ENCODE data around the gene DUOXA1. TPM values are rescaled to one million over a fixed set of nuclear protein-coding genes. Genes with fewer than 3 reads are reported as not detected.

The DUOXA1 gene
- total RNA-seq, 1 experiment from 2014 or later: 0.09 TPM

- Mint-ChIP-seq H3K9me3 (no peaks in the 10 kb centered on the region), H3K36me3 (no peaks in the 10 kb centered on the region), H3K4me3 (peak overlapping the region; percentile 57)
Measured at GRCh38 chr15:45167631-45168205, 38.0 kb upstream of the DUOXA1 start.

DNA sequence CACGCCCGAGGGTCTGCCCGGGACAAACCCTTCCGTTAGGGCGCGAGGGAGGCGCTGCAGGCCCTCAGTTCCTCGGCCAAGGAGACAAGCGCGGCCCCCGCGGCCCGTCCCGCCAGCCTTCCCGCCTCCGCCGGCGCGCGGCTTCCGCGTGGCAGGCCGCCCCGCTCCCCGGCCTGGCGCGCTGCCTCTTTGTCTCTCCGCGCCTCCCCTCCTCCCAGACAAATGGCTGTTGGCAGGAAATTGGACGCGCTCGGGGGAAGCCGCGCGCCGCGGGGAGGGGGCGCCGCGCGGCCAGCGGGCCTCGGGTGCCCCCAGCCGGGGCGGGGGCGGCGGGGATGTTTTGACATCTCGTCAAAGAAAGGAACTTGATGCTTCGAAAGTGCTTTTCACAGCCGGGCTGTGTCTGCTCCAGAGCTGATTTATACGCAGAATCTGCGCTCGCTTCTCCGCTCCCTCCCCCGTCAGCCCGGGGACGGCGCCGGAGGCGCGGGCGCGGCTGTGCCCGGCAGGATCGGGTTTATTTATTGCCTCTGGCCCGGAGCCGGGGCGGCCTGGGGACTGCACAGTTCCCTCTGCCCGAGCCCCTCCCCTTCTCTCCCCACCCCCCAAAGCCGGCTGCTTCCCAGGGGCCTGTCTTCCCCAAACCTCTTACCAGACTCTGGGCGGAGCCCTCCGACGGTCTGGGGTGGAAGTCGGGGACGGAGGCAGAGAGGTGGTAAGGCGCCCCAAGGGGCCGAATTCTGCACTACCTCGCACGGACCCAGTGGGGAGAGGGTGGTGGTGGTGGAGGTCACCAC lies 37.4 kb upstream of the DUOXA1 start:
- Mint-ChIP-seq H3K4me1 (peaks cover 54% of the 10 kb centered on the region), H3K4me3 (peak overlapping the region; percentile 57), H3K27ac (no peak overlapping the region), H3K27me3 (ENCODE audit: low read depth) (peaks cover 1% of the 10 kb centered on the region), H3K9me3 (no peaks in the 10 kb centered on the region), H3K36me3 (no peaks in the 10 kb centered on the region)
- DNase-seq (ENCODE audit: low spot score) (peak; percentile 90), ATAC-seq (peak; percentile 81)
- POLR2A ChIA-PET: interaction anchor here (1.3 to 3.6 kb wide), 5 partner anchors 17 to 235 kb away, joined by 4 to 23 read pairs (median 5); partner anchors contain the start of gene SHF
- CTCF ChIA-PET: interaction anchor here (0.7 to 2.6 kb wide), 20 partner anchors 9 to 235 kb away, joined by 3 to 21 read pairs (median 5); partner anchors contain the start of genes DUOX2 and SHF
- TF ChIP-seq PRRX2 (CRISPR knock-in tag; IDR thresholded peaks at IDR 0.05): peak; percentile 71; the same call in 1 of the 2 replicates
- TF ChIP-seq, protein P1, sequence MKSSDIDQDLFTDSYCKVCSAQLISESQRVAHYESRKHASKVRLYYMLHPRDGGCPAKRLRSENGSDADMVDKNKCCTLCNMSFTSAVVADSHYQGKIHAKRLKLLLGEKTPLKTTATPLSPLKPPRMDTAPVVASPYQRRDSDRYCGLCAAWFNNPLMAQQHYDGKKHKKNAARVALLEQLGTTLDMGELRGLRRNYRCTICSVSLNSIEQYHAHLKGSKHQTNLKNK (CRISPR knock-in tag; IDR thresholded peaks at IDR 0.05): no peak; the same call in 1 of the 2 replicates
- TF ChIP-seq ZNF416 (CRISPR knock-in tag; IDR thresholded peaks at IDR 0.05): peak; percentile 85
- no peak for TF ChIP-seq OVOL2 (CRISPR knock-in tag; IDR thresholded peaks at IDR 0.05; ENCODE audit: borderline replicate concordance)
- TF ChIP-seq ELF4 (CRISPR knock-in tag; IDR thresholded peaks at IDR 0.05; ENCODE audit: low read depth): no peak
- no peak for TF ChIP-seq ARID4B (CRISPR knock-in tag; IDR thresholded peaks at IDR 0.05; ENCODE audit: borderline replicate concordance)
- TF ChIP-seq, protein P2, sequence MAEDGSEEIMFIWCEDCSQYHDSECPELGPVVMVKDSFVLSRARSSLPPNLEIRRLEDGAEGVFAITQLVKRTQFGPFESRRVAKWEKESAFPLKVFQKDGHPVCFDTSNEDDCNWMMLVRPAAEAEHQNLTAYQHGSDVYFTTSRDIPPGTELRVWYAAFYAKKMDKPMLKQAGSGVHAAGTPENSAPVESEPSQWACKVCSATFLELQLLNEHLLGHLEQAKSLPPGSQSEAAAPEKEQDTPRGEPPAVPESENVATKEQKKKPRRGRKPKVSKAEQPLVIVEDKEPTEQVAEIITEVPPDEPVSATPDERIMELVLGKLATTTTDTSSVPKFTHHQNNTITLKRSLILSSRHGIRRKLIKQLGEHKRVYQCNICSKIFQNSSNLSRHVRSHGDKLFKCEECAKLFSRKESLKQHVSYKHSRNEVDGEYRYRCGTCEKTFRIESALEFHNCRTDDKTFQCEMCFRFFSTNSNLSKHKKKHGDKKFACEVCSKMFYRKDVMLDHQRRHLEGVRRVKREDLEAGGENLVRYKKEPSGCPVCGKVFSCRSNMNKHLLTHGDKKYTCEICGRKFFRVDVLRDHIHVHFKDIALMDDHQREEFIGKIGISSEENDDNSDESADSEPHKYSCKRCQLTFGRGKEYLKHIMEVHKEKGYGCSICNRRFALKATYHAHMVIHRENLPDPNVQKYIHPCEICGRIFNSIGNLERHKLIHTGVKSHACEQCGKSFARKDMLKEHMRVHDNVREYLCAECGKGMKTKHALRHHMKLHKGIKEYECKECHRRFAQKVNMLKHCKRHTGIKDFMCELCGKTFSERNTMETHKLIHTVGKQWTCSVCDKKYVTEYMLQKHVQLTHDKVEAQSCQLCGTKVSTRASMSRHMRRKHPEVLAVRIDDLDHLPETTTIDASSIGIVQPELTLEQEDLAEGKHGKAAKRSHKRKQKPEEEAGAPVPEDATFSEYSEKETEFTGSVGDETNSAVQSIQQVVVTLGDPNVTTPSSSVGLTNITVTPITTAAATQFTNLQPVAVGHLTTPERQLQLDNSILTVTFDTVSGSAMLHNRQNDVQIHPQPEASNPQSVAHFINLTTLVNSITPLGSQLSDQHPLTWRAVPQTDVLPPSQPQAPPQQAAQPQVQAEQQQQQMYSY (CRISPR knock-in tag; IDR thresholded peaks at IDR 0.05): peak; percentile 35; the same call in 1 of the 2 replicates
- no peak for TF ChIP-seq ATF2 (CRISPR knock-in tag; IDR thresholded peaks at IDR 0.05; ENCODE audit: borderline replicate concordance, low read depth)
- TF ChIP-seq IRF2 (CRISPR knock-in tag; IDR thresholded peaks at IDR 0.05; ENCODE audit: borderline replicate concordance, low read depth): no peak
- TF ChIP-seq ESRRA (CRISPR knock-in tag; IDR thresholded peaks at IDR 0.05; ENCODE audit: borderline replicate concordance): no peak
- TF ChIP-seq CREB1 (CRISPR knock-in tag; IDR thresholded peaks at IDR 0.05): no peak
- TF ChIP-seq TEAD4 (CRISPR knock-in tag; IDR thresholded peaks at IDR 0.05): no peak
- TF ChIP-seq, protein P3, sequence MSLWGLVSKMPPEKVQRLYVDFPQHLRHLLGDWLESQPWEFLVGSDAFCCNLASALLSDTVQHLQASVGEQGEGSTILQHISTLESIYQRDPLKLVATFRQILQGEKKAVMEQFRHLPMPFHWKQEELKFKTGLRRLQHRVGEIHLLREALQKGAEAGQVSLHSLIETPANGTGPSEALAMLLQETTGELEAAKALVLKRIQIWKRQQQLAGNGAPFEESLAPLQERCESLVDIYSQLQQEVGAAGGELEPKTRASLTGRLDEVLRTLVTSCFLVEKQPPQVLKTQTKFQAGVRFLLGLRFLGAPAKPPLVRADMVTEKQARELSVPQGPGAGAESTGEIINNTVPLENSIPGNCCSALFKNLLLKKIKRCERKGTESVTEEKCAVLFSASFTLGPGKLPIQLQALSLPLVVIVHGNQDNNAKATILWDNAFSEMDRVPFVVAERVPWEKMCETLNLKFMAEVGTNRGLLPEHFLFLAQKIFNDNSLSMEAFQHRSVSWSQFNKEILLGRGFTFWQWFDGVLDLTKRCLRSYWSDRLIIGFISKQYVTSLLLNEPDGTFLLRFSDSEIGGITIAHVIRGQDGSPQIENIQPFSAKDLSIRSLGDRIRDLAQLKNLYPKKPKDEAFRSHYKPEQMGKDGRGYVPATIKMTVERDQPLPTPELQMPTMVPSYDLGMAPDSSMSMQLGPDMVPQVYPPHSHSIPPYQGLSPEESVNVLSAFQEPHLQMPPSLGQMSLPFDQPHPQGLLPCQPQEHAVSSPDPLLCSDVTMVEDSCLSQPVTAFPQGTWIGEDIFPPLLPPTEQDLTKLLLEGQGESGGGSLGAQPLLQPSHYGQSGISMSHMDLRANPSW (CRISPR knock-in tag; conservative IDR thresholded peaks at IDR 0.05; ENCODE audit: low read depth): no peak

More at GRCh38 chr15:45167631-45168205, 38.0 kb upstream of the DUOXA1 start:
- ChIA-PET POLR2A (interaction anchor here (1.3 to 3.6 kb wide), 5 partner anchors 16 to 234 kb away, joined by 4 to 23 read pairs (median 5); partner anchors contain the start of gene SHF), CTCF (interaction anchor here (0.7 to 2.6 kb wide), 21 partner anchors 9 to 235 kb away, joined by 3 to 21 read pairs (median 5); partner anchors contain the start of genes DUOX2 and SHF)
- Mint-ChIP-seq H3K4me1 (peaks cover 54% of the 10 kb centered on the region), H3K27ac (no peak overlapping the region; the same call in none of the 2 replicates), H3K27me3 (ENCODE audit: low read depth) (no peaks in the 10 kb centered on the region; the same call in 1 of the 2 replicates)
- TF ChIP-seq ZNF138 (CRISPR knock-in tag; conservative IDR thresholded peaks at IDR 0.05): no peak
- TF ChIP-seq, protein P4, sequence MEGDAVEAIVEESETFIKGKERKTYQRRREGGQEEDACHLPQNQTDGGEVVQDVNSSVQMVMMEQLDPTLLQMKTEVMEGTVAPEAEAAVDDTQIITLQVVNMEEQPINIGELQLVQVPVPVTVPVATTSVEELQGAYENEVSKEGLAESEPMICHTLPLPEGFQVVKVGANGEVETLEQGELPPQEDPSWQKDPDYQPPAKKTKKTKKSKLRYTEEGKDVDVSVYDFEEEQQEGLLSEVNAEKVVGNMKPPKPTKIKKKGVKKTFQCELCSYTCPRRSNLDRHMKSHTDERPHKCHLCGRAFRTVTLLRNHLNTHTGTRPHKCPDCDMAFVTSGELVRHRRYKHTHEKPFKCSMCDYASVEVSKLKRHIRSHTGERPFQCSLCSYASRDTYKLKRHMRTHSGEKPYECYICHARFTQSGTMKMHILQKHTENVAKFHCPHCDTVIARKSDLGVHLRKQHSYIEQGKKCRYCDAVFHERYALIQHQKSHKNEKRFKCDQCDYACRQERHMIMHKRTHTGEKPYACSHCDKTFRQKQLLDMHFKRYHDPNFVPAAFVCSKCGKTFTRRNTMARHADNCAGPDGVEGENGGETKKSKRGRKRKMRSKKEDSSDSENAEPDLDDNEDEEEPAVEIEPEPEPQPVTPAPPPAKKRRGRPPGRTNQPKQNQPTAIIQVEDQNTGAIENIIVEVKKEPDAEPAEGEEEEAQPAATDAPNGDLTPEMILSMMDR (IDR thresholded peaks at IDR 0.05): peak; percentile 8; the same call in 1 of the 2 replicates
- ATAC-seq (no peak), DNase-seq (ENCODE audit: low spot score) (no peak)
